Activated CD4-positive, alpha-beta T cell treated with anti-CD3 and anti-CD28 coated beads, Interleukin-2, amount 50 U/mL, for 24 hours (primary cell): Measurements from ENCODE around the gene TANGO2.

Experiments
- DNase-seq, 2 donors: peaks; one replicate each; pipeline ENCODE4 v3.0.0-alpha.2; 2020; ENCODE audit warnings: low read depth in 1 of 2, low spot score in 1 of 2

TANGO2 gene

GRCh38 chr22:20113551-20114310 is 92.8 kb downstream of the TANGO2 start:
- no peak for DNase-seq

DNA sequence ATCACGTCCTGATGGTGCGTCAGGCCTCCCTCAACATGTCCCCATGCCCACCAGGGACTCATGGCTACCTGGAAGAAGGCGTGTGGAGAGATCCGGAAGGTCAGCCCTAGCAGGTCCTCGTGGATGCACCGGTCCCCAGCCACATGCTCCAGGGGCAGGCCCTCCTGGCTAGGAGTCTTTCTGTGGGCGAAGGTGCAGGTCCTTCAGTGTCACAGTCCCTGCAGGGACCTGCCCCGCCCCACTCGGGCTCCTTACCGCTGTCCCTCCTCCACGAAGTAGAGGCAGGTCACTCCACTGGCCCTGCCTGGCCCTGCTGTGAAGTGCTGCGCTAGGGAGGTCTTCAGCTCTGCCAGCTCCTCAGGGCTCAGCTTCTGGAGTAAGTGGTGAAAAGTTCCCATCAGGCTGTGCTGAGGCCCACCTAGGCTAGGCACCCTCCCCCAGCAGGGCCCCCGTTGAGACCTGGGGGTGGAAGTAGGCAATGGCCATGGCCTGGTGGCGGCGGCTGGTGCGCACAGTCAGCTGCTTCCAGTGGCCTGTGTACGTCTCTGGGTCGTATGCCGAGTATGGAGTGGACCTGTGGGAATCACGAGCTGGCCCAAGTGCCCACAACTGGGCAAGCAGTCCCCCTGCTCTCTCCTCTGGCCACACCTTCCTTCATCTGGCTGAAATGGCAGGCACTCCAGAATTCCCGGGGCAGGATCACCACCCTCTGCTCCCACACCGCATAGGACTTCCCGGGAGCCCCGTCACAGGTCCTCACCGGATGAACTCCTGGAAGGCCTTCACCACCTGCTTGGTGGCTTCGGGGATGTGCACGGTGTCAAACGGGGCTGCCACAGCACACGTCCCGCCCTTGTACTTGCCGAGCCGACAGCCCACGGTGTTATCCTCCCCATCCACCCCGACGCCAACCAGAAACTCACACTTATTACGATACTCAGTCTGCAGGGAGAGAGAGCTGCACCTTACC is 93.9 kb downstream of the TANGO2 start:
- DNase-seq, result no peak

GRCh38 chr22:20115691-20116375 is 94.9 kb downstream of the TANGO2 start, which contains the start of gene RANBP1:
Gene RANBP1, plus strand, starts transcription at chr22:20116104. Its CDS starts 81 bp downstream, at chr22:20116185.
- DNase-seq, result no peak

DNA sequence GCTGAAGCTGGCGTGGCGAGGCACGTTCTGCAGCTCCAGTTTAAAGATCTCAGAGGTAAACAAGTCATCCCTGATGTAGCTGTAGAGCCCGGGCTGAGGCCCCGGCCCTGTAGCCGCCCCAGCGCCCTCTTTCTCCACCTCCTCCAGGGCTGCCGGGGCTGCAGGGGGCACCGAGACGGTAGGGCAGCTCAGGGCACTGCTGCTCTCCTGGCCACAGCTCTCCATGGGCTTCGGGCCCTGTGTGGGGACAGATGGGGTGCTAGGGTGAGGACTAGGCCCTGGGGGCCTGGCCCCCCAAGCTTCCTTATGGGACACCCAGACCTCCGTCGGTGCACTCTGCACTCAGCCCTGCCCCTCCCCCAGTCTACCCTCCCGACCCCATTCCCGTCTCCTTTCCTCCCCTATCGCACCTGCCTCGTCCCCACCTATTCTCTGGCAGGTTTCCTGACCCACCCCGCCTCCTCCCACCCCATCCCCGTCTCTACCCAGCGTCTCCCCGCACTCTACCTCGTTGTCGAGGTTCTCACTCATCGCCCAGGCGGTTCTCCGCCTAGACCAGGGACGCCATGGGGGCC is 95.6 kb downstream of the TANGO2 start:
- no peak for DNase-seq
